HepG2 (cell line): ENCODE measurements around the gene JOSD1. TPM values are rescaled to one million over a fixed set of nuclear protein-coding genes. Genes with fewer than 3 reads are reported as not detected.

Experiments used
- AGO2 ChIP-seq: fragments of 200-400 bp; formaldehyde crosslinking; optimal IDR thresholded peaks from 2 replicates; pipeline ENCODE3; 2017; ENCODE audit warnings: mild to moderate bottlenecking, low read depth, low read length, moderate library complexity
- ELF4 ChIP-seq: sonication (generic); formaldehyde crosslinking; IDR thresholded peaks from 2 replicates; pipeline ENCODE4 v1.5.0; 2020; ENCODE audit warnings: missing genetic modification reagents, mild to moderate bottlenecking, moderate library complexity, borderline replicate concordance
- FOXA3 ChIP-seq: IDR thresholded peaks from 2 replicates; pipeline ENCODE4 v1.6.1; 2016; ENCODE audit warnings: missing genetic modification reagents, missing compliant biosample characterization
- GATAD2A ChIP-seq: IDR thresholded peaks from 2 replicates; pipeline ENCODE4 v1.6.1; 2016
- KAT2B ChIP-seq: fragments of 150-350 bp; IDR thresholded peaks from 2 replicates; pipeline ENCODE4 v1.6.1; 2014; ENCODE audit warnings: low read depth, low read length, borderline replicate concordance
- PAWR ChIP-seq: sonication (generic); formaldehyde crosslinking; IDR thresholded peaks from 2 replicates; pipeline ENCODE4 v1.4.0; 2020; ENCODE audit warnings: missing genetic modification reagents, mild to moderate bottlenecking, borderline replicate concordance
- SRSF4 ChIP-seq: fragments of 200-400 bp; formaldehyde crosslinking; IDR thresholded peaks from one replicate; pipeline ENCODE4 v1.6.1; 2018; ENCODE audit warnings: mild to moderate bottlenecking, low read depth, low read length, moderate library complexity; ENCODE audit not compliant: poor library complexity, severe bottlenecking
- ZBTB7B ChIP-seq: sonication (generic); formaldehyde crosslinking; IDR thresholded peaks from 2 replicates; pipeline ENCODE4 v1.4.0; 2020; ENCODE audit warnings: missing genetic modification reagents
- ZNF557 ChIP-seq: sonication (generic); formaldehyde crosslinking; IDR thresholded peaks from 2 replicates; pipeline ENCODE4 v1.4.0; 2020; ENCODE audit warnings: missing genetic modification reagents
- ZNF569 ChIP-seq: sonication (generic); formaldehyde crosslinking; IDR thresholded peaks from 2 replicates; pipeline ENCODE4 v1.5.0; 2020; ENCODE audit warnings: mild to moderate bottlenecking, missing genetic modification reagents, moderate library complexity, borderline replicate concordance
- ZNF75D ChIP-seq: sonication (generic); formaldehyde crosslinking; IDR thresholded peaks from 2 replicates; pipeline ENCODE4 v1.8.1; 2023; ENCODE audit warnings: missing genetic modification reagents, mild to moderate bottlenecking, borderline replicate concordance
- ZNF768 ChIP-seq: sonication (generic); formaldehyde crosslinking; IDR thresholded peaks from 2 replicates; pipeline ENCODE4 v1.4.0; 2020; ENCODE audit warnings: missing genetic modification reagents
- ZNF891 ChIP-seq: sonication (generic); formaldehyde crosslinking; IDR thresholded peaks from 2 replicates; pipeline ENCODE4 v1.5.0; 2020; ENCODE audit warnings: mild to moderate bottlenecking, missing genetic modification reagents
- polyA plus RNA-seq, 8 experiments: library from polyadenylated mRNA; depleted of rRNA in 3 of 8; stranded (reverse) in 7 of 8; unstranded in 1 of 8; fragments of >200 nt; fragmentation: Illumina TruSeq in 4 of 8; extraction: Trizol in 4 of 8; gene quantifications; 2 replicates each; pipeline versions ENCODE4 v1.2.1 to v1.2.3, GENCODE V29; 2011 to 2016; ENCODE audit warnings: low read depth in 4 of 8, missing spikeins in 1 of 8, mixed read lengths in 1 of 8; ENCODE audit not compliant: insufficient read depth in 1 of 8
- total RNA-seq, 5 experiments: library from RNA; depleted of rRNA; stranded (reverse); fragments of >200 nt; fragmentation: Illumina TruSeq; extraction: Trizol; gene quantifications; 2 replicates each; pipeline ENCODE4 v1.2.3, GENCODE V29; 2016; ENCODE audit warnings: low read depth in 1 of 5
- TF ChIP-seq, protein P1 (sequence below): sonication (generic); formaldehyde crosslinking; conservative IDR thresholded peaks from 2 replicates; pipeline ENCODE4 v1.8.0; 2022; ENCODE audit warnings: missing genetic modification reagents
- TF ChIP-seq, protein P2 (sequence below): IDR thresholded peaks from 2 replicates; pipeline ENCODE4 v1.6.1; 2012; ENCODE audit warnings: low read length, improper control_type of control experiment
- TF ChIP-seq, protein P3 (sequence below): sonication (generic); formaldehyde crosslinking; IDR thresholded peaks from 2 replicates; pipeline ENCODE4 v1.5.0; 2020; ENCODE audit warnings: missing genetic modification reagents
- TF ChIP-seq, protein P4 (sequence below): sonication (generic); formaldehyde crosslinking; IDR thresholded peaks from 2 replicates; pipeline ENCODE4 v1.4.0; 2020; ENCODE audit warnings: mild to moderate bottlenecking, missing genetic modification reagents
- TF ChIP-seq, protein P5 (sequence below): IDR thresholded peaks from 2 replicates; pipeline ENCODE4 v1.6.1; 2016; ENCODE audit warnings: mild to moderate bottlenecking

Gene JOSD1
- total and polyA plus RNA-seq, 2 of the 13 experiments (the other 11 are each of a cell fraction or from before 2014, with no cell fraction given), result 31.7 to 38.4 TPM

DNA sequence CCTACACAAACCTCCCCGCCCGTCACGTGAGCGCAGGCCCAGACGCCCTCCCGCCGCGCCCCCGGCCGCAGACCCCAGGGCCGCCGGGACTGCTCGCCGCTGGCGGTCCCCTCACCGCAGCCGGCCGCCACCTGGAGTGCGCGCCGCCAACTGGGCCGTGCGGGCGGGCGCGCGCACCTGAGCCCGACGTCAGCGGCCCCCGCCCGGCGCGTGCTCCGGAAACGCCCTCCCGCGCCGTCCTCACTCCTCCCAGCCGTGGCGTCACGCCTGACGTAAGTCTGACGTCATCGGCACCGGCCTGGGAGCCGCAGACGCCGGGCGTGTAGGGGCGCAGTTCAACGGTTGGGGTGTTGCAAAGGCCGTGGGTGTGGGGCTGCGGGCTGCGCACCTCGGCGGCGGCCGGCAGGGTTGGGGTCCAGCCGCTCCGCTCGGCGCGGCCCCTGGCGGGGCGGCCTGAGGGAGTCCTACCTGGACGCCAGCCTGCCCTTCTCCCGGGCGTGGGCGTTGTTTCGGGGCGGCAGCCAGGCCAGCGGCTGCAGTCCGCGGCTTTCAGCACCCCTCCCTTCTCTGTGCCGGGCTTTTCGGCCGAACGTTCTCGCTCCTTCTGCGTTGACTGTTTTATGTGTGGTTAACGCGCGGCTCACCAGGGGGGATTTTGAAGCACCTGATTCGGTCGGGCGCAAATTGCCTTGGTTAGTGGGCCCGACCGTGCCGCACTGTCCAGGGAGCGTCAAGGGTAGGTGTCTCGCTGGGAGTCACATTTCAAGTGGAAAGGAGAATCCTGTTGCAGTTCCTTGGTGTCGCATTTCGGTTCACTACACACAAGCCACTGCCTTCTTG lies at the start of gene JOSD1 (continued):
- TF ChIP-seq, protein P1, sequence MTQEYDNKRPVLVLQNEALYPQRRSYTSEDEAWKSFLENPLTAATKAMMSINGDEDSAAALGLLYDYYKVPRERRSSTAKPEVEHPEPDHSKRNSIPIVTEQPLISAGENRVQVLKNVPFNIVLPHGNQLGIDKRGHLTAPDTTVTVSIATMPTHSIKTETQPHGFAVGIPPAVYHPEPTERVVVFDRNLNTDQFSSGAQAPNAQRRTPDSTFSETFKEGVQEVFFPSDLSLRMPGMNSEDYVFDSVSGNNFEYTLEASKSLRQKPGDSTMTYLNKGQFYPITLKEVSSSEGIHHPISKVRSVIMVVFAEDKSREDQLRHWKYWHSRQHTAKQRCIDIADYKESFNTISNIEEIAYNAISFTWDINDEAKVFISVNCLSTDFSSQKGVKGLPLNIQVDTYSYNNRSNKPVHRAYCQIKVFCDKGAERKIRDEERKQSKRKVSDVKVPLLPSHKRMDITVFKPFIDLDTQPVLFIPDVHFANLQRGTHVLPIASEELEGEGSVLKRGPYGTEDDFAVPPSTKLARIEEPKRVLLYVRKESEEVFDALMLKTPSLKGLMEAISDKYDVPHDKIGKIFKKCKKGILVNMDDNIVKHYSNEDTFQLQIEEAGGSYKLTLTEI (CRISPR knock-in tag), result no peak
- TF ChIP-seq, protein P2, sequence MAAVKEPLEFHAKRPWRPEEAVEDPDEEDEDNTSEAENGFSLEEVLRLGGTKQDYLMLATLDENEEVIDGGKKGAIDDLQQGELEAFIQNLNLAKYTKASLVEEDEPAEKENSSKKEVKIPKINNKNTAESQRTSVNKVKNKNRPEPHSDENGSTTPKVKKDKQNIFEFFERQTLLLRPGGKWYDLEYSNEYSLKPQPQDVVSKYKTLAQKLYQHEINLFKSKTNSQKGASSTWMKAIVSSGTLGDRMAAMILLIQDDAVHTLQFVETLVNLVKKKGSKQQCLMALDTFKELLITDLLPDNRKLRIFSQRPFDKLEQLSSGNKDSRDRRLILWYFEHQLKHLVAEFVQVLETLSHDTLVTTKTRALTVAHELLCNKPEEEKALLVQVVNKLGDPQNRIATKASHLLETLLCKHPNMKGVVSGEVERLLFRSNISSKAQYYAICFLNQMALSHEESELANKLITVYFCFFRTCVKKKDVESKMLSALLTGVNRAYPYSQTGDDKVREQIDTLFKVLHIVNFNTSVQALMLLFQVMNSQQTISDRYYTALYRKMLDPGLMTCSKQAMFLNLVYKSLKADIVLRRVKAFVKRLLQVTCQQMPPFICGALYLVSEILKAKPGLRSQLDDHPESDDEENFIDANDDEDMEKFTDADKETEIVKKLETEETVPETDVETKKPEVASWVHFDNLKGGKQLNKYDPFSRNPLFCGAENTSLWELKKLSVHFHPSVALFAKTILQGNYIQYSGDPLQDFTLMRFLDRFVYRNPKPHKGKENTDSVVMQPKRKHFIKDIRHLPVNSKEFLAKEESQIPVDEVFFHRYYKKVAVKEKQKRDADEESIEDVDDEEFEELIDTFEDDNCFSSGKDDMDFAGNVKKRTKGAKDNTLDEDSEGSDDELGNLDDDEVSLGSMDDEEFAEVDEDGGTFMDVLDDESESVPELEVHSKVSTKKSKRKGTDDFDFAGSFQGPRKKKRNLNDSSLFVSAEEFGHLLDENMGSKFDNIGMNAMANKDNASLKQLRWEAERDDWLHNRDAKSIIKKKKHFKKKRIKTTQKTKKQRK, result no peak
- TF ChIP-seq ZNF891, result no peak
- no peak for TF ChIP-seq KAT2B
- no peak for TF ChIP-seq ZNF75D (CRISPR knock-in tag)
- TF ChIP-seq, protein P3, sequence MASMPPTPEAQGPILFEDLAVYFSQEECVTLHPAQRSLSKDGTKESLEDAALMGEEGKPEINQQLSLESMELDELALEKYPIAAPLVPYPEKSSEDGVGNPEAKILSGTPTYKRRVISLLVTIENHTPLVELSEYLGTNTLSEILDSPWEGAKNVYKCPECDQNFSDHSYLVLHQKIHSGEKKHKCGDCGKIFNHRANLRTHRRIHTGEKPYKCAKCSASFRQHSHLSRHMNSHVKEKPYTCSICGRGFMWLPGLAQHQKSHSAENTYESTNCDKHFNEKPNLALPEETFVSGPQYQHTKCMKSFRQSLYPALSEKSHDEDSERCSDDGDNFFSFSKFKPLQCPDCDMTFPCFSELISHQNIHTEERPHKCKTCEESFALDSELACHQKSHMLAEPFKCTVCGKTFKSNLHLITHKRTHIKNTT, result 0 out of 2 replicates have a peak, but pooled peaks have one; percentile 50
- peak; percentile 64; the same call in 1 of the 2 replicates for TF ChIP-seq GATAD2A (CRISPR knock-in tag)
- TF ChIP-seq ZNF569, result no peak
- no peak for TF ChIP-seq ZNF768 (CRISPR knock-in tag)
- TF ChIP-seq, protein P4, sequence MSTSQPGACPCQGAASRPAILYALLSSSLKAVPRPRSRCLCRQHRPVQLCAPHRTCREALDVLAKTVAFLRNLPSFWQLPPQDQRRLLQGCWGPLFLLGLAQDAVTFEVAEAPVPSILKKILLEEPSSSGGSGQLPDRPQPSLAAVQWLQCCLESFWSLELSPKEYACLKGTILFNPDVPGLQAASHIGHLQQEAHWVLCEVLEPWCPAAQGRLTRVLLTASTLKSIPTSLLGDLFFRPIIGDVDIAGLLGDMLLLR (CRISPR knock-in tag), result 0 out of 2 replicates have a peak, but pooled peaks have one; percentile 14
- TF ChIP-seq ZNF557 (CRISPR knock-in tag), result peak; percentile 45; the same call in 1 of the 2 replicates
- TF ChIP-seq, protein P5, sequence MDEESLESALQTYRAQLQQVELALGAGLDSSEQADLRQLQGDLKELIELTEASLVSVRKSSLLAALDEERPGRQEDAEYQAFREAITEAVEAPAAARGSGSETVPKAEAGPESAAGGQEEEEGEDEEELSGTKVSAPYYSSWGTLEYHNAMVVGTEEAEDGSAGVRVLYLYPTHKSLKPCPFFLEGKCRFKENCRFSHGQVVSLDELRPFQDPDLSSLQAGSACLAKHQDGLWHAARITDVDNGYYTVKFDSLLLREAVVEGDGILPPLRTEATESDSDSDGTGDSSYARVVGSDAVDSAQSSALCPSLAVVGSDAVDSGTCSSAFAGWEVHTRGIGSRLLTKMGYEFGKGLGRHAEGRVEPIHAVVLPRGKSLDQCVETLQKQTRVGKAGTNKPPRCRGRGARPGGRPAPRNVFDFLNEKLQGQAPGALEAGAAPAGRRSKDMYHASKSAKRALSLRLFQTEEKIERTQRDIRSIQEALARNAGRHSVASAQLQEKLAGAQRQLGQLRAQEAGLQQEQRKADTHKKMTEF (CRISPR knock-in tag), result peak; percentile 83
- TF ChIP-seq PAWR, result no peak
- peak; percentile 41; the same call in 1 of the 2 replicates for TF ChIP-seq FOXA3 (CRISPR knock-in tag)
- no peak for TF ChIP-seq SRSF4
- no peak for TF ChIP-seq ZBTB7B (CRISPR knock-in tag)
- 0 out of 2 replicates have a peak, but pooled peaks have one; percentile 38 for TF ChIP-seq ELF4 (CRISPR knock-in tag)
- TF ChIP-seq AGO2, result peak; percentile 65
